NCI-H1436 (cell line): ENCODE measurements around the gene KDM5C.

Experiments used
- DNase-seq: peaks from one replicate; lab custom pipeline; 2025; lab: John Stamatoyannopoulos, UW

The KDM5C gene

GRCh38 chrX:53250556-53250955, 25.5 kb upstream of the KDM5C start:
- DNase-seq: no peak

DNA sequence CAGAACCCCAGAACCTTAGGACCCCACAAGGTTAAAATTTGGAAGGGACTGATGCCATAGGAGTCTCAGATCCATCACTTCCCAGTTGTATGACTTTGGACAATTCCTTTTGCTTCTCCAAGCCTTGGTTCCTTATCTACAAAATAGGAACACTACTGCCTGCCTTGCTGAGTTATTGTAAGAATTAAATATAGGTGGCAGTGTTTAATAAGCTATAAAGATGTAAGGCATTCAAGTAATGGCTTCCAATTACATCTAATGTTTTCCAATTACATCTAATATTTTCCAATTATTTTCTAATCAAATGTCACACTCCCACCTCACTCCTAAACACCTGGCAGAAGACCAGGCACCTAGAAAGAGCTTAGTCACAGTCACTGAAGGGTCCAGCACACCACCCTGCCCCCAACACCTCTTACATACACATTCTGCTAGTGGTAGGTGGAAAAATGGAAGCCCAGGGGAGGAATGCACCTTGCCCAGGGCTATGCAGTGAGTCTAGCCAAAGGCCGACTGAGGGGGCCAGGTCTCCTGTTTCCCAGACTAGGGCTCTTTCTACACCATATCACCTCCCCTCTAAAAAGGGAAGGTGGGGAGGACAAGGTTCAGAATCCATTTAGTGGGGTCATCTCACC, 24.5 kb upstream of the KDM5C start:
- DNase-seq: no peak

- DNase-seq: no peak
Measured at GRCh38 chrX:53247928-53248327, 22.9 kb upstream of the KDM5C start.

- no peak for DNase-seq
Measured at GRCh38 chrX:53246231-53246630, 21.2 kb upstream of the KDM5C start.

DNA sequence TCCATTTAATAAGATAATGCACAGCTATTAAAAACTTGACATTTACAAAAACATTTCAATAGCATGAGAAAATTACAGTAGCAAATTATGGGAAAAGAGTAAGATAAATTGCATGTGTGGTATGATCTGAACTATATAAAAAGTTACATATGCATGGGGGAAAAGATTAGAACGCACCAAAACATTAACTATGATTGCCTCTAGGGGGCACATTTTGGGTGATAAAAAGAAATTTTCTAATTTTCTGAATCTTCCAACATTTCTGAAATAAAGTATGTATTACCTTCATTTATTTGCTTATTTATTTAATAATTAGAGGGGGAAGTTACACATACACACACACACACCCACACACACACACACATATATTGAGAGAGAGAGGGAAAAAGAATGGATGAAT, 19.6 kb upstream of the KDM5C start:
- no peak for DNase-seq

DNA sequence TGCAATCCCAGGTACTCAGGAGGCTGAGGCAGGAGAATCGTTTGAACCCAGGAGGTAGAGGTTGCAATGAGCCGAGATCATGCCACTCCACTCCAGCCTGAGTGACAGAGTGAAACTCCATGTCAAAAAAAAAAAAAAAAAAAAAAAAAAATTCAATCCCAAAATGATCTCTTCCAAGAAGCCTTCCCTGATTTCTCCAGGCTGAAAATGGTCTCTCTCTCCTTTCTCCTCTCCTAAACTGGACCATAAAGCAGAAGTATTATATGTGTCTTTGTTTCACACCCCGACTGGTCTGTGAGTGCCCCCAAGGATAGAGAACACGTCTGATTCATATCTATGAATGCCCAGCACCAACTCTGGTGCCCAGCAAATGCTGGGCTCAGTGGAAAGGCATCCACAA, 17.3 kb upstream of the KDM5C start:
- no peak for DNase-seq

DNA sequence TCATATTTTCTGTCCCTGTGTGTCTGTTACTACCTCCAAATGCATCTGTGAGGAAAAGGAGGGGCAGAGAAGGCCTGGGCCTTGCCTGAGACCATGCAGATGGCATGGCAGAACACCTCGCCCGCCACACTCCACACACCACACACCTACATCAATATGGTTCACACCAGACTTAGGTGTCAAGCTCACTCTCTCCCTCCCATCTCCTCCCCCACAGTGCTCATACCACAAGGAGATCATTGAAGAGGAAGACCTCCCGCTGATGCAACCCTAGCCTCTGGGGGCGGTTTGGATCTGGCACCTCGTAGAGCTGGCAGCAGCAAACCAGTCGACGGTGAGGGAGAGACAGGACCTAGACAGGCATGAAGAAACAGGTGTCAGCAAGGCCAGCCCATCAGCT, 16.6 kb upstream of the KDM5C start:
- no peak for DNase-seq

GRCh38 chrX:53239474-53239873, 14.5 kb upstream of the KDM5C start:
- no peak for DNase-seq

- DNase-seq: no peak
Measured at GRCh38 chrX:53237056-53237455, 12.0 kb upstream of the KDM5C start.

DNA sequence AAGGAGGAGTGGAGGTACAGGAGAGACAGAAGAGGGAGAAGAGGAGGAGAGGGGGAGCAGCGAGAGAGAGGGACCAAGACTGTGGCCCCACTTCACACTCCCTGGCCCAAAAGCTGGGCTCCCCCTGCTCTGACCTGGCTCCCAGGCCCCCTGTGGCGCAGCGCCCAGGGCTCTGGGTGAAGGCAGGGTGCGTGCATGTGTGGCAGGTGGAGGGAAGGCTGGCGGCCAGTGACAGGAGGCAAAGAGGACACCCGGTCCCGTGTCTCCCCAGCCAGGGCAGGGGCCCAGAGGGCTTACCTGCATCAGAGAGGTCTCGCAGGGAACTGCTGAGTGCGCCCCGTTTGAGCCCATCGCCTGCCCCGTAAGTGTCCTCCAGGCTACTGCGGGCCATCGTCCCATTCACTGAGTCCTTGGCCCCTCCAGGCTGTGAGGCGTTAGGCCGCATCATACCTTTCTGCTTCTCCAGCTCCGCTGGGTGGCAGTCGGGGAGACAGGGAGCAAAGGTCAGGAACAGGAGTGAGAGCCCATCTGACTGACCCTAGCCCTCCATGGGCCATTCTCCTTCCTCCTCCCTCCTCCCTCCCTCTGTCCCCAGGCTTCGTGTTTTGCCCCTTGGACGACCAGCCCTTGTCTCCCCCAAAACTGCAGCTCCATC, 11.1 kb upstream of the KDM5C start:
- no peak for DNase-seq

- DNase-seq: no peak
Measured at GRCh38 chrX:53235566-53235965, 10.6 kb upstream of the KDM5C start.

DNA sequence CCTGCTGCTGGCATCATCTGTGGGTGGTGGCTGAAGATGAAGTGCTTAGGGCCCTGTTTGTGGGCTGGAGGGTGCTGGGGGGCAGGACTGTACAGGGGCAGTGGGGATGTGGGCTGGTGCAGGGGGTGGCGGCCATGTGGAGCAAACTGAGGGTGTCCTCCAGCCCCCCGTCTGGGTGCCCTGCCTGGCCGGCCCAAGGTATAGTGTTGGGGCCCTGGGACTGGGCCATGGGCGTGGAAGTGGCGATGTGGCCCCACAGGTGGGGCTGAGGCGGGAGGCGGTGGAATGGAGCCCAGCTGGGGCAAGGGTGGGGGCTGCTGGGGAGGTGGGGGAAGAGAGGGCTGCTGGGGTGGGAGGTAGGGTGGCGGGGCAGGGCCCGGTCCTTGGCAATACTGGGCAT, 9.5 kb upstream of the KDM5C start:
- no peak for DNase-seq

DNA sequence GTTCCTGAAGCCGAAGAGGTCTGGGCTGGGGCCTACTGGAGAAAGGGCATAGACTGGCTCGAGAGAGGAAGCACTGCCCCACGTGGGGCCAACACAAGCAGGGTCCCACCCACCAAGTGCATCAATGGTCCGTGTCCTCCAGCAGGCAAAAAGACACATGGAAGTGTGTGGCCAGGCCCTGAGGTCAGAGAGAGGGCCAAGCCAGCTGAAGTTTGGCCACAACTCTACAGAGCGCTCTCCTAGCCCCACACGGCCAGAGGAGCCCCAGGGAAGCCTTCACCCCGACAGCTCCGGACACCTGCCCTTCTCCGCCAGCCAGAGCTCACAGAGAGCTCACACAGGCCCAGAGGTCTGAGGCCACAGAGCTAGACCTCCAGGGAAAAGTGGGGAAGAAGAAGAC, 8.5 kb upstream of the KDM5C start:
- no peak for DNase-seq

DNA sequence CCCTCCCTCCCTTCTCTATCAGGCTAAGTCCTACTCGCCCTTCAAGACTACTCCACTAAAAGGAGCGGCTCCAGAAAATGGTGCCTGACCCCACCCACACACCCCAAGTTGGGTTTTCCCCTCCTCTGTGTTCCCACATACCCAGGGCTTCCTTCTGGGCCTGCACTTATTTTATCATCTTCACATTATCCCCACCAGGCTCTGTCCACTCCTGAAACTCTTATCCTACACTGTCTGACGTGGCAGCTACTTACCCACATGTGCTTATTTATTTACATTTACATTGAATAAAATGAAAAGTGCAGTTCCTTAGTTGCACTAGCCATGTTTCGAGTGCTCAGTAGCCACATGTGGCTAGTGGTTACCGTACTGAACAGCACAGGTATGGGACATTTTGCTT, 5.1 kb upstream of the KDM5C start:
- no peak for DNase-seq

DNA sequence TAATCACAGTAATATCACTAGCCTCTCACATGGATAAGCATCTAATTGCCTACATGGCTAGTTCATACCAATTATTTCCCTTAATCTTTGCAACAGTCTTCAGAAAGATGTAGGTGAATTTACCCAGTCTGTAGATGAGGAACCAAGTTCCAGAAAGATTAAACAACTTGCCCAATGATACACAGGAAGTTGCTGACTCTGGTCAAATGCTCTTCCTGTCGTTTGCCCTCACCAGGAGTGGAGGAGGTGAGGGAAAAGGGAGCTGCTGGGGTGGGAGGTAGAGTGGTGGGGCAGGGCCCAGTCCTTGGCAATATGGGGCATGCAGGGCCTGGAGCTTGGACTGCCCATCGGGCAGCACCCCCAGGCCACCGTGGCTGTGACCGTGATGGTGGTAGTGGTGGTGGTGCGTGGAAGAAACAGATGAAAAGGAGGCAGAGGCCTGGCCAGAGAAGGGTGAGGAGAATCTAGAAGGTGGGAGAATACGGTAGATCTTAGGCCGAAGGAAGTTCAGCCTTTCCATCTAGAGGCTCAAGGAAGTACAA, 2.3 kb upstream of the KDM5C start:
- DNase-seq: no peak

DNA sequence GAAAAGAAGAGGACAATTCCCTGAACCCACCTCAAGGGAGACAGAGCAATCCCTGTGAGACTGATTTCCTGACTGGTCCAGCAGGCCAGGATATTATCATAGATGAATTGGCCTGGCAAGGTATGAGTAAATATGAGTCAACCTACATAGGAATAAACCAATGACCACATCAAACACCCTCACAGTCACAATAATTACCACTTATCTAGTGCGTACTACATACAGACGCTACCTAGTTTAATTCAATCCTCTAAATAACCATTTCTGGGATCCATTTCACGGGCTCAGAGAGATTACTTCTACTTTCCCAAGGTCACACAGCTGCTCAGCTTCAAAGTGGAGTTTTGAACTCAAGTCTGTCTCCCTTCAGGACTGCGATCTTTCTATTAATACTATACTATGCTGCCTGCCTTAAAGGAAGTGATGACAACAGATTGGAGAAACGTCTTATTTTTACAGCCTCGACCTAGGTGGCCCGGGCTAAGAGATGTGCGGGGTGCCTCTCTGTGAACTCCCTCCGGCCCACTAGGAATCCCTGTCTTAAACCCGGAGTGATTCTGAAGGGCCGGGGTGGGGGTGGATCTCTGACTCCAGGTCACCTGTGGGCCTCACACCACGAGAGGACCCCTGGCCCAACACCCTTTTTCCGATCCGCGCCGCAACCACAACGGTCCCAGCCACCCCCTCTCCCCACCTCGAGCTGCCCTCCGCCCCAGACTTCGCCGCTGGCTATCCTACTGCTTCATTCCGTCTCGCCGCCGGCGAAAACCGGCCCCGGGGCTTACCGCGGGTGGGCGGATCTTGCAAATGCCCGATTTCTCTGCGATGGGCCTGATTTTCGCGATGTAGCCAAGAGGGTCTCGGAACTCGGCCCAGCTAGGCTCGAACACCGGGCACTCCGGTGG, 800 bp downstream of the KDM5C start:
- DNase-seq: no peak

GRCh38 chrX:53223068-53223693, 1.8 kb downstream of the KDM5C start:
- DNase-seq: no peak

DNA sequence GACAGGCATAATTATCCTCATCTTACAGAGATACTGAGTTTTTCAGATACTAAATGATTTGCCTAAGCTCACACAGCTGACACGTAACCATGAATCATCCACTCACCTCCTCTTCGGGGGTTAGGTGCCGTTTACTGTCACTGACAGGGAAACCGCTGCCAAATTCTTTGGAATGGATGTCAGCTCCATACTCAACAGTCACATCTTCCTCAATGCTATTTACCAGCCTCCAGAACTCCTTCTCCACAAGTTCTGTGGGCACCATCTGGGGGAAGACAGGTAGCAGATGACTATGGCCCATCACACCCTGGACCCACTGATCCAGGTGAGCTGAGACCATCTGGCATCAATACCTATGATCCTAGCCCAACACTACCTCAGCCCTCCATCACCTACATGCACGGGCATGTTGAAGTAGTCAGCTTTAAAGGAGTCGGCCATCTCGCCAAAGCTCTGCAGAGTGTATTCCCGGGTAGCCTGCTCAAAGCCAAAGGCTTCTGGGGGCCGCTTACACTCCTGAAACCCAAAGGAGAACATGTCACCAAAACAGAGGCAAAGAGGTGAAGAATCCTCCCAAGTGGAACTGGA, 13.5 kb downstream of the KDM5C start:
- no peak for DNase-seq

DNA sequence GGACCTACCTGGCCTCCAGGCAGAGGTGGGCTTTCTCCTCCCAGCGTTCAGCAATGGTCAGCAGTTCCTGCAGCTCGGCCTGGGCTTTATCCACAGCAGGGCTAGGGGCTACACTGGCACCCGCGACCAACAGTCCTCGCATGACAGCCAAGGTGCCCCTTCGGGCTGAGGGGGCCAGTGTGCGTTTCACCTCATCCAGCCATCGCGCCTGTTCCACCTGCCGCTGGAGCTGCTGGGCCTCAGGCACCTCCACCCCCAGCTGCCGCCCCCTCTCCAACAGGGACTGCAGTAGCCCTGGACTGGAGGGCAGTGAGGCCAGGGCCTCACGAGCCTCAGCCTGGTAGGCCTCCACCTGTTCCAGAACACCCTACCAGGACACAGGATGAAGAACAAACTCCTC, 28.3 kb downstream of the KDM5C start:
- DNase-seq: no peak

DNA sequence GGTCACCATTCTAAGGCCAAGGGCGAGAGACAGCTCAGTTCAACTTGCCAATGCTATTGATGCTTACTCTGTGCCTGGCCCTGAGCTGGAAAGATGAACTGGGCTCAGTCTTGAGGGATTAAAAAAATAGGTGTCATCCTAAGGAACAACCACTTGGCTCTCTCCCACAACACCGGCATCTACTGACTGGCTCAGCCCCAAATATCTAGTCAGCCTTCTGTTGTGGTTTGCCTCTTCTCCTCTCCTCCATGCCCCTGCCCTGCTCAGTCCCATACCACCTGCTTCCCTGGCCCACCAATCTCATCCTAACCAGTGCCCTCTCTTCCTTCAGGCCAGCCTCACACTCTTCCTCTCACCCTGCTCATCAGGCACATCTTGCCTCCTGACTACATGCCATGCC, 29.6 kb downstream of the KDM5C start:
- DNase-seq: no peak

GRCh38 chrX:53194308-53194707, 30.7 kb downstream of the KDM5C start:
- no peak for DNase-seq

- no peak for DNase-seq
Measured at GRCh38 chrX:53193093-53193492, 31.9 kb downstream of the KDM5C start.
